Gastroesophageal sphincter (tissue), 4 donors: Measurements from ENCODE around the gene IFITM5. TPM values are rescaled to one million over a fixed set of nuclear protein-coding genes. Genes with fewer than 3 reads are reported as not detected.

Experiments
- ATAC-seq: fragments of 150-250 bp; one replicate; pipeline ENCODE4 v1.9.1; 2016; ENCODE audit warnings: mild to moderate bottlenecking, moderate library complexity
- H3K27ac ChIP-seq, 4 donors: fragments of 200-600 bp; sonication (generic) in 3 of 4; 1 replicate in 3 of 4; 2 replicates in 1 of 4; pipeline ENCODE4 v1.5.1; 2016 to 2019
- H3K27me3 ChIP-seq: fragments of 200-600 bp; sonication (generic); one replicate; pipeline ENCODE4 v1.5.1; 2019
- H3K36me3 ChIP-seq, 2 donors: fragments of 200-600 bp; sonication (generic); one replicate each; pipeline ENCODE4 v1.5.1; 2019; ENCODE audit warnings: control low read depth in 1 of 2
- H3K4me1 ChIP-seq, 3 donors: fragments of 200-600 bp; sonication (generic); 1 replicate in 2 of 3; 2 replicates in 1 of 3; pipeline ENCODE4 v1.5.1; 2016 to 2019; ENCODE audit warnings: control low read depth in 2 of 3
- H3K4me3 ChIP-seq, 2 donors: fragments of 200-600 bp; sonication (generic); one replicate each; pipeline ENCODE4 v1.5.1; 2019; ENCODE audit warnings: mild to moderate bottlenecking in 1 of 2, moderate library complexity in 1 of 2
- H3K9me3 ChIP-seq, 3 donors: fragments of 200-600 bp; sonication (generic); one replicate each; pipeline ENCODE4 v1.5.1; 2017 to 2019; ENCODE audit warnings: control low read depth in 2 of 3
- CTCF ChIP-seq, 4 experiments: fragments of 200-600 bp in 2 of 4; fragments of 450-650 bp in 2 of 4; sonication (generic) in 1 of 4; IDR thresholded peaks; one replicate each; pipeline ENCODE4 v1.5.1; 2017 to 2019; ENCODE audit warnings: antibody characterized with exemption in 4 of 4, mild to moderate bottlenecking in 2 of 4, moderate library complexity in 2 of 4
- EP300 ChIP-seq: sonication (generic); formaldehyde crosslinking; IDR thresholded peaks from one replicate; pipeline ENCODE4 v1.6.1; 2017; ENCODE audit warnings: antibody characterized with exemption, mild to moderate bottlenecking
- POLR2A ChIP-seq, 2 donors: fragments of 450-650 bp; IDR thresholded peaks; one replicate each; pipeline ENCODE4 v1.6.1; 2017; ENCODE audit warnings: antibody characterized with exemption in 2 of 2, mild to moderate bottlenecking in 2 of 2, moderate library complexity in 1 of 2
- POLR2AphosphoS5 ChIP-seq: sonication (generic); formaldehyde crosslinking; IDR thresholded peaks from one replicate; pipeline ENCODE4 v1.6.1; 2017; ENCODE audit warnings: antibody characterized with exemption
- WGBS, 2 donors: methylation state at CpG; one replicate each; pipeline ENCODE4 v1.1.5; 2018; ENCODE audit warnings: low coverage in 1 of 2; 5-methylcytosine and 5-hydroxymethylcytosine counted together
- total RNA-seq, 4 donors: library from RNA; depleted of rRNA; stranded (reverse); fragments of >200 nt; gene quantifications; one replicate each; pipeline ENCODE4 v1.1.0, GENCODE V29; 2016

The IFITM5 gene
- total RNA-seq, 4 donors from 2014 or later: not detected

- Histone ChIP-seq H3K4me3 (no peak overlapping the region), H3K36me3 (peaks cover 4 to 39% of the 10 kb centered on the region in 2 donors), H3K27ac (no peak overlapping the region), H3K4me1 (no peaks in the 10 kb centered on the region), H3K27me3 (peaks cover 15% of the 10 kb centered on the region), H3K9me3 (no peaks in the 10 kb centered on the region)
- WGBS, 2 donors: 50 to 67% methylated on average over 3 of the region's 3 CpGs
- TF ChIP-seq EP300 (no peak), POLR2A (IDR thresholded peaks at IDR 0.05) (no peak), POLR2AphosphoS5 (no peak), CTCF (IDR thresholded peaks at IDR 0.05) (no peak)
- no peak for ATAC-seq
These were observed 44.1 kb downstream of the IFITM5 start for GRCh38 chr11:255176-255575.

- H3K27me3 ChIP-seq: peaks cover 9% of the 10 kb centered on the region
- no peak overlapping the region for H3K27ac ChIP-seq
- no peaks in the 10 kb centered on the region for H3K9me3 ChIP-seq
- WGBS, 2 donors: 46 to 86% methylated on average over 1 to 3 of the region's 5 CpGs
- H3K4me3 ChIP-seq: no peak overlapping the region
- ATAC-seq: no peak
- H3K36me3 ChIP-seq: peaks cover 4 to 52% of the 10 kb centered on the region in 2 donors
- H3K4me1 ChIP-seq: no peaks in the 10 kb centered on the region
- TF ChIP-seq POLR2AphosphoS5 (no peak), EP300 (no peak), CTCF (IDR thresholded peaks at IDR 0.05) (no peak), POLR2A (IDR thresholded peaks at IDR 0.05) (no peak)
These were observed 45.4 kb downstream of the IFITM5 start for GRCh38 chr11:253886-254270.

- no peak for ATAC-seq
- H3K4me1 ChIP-seq: no peaks in the 10 kb centered on the region
- H3K36me3 ChIP-seq: peaks cover 4 to 57% of the 10 kb centered on the region in 2 donors
- no peak overlapping the region for H3K27ac ChIP-seq
- no peak for TF ChIP-seq POLR2A (IDR thresholded peaks at IDR 0.05)
- peaks cover 4% of the 10 kb centered on the region for H3K27me3 ChIP-seq
- no peak overlapping the region for H3K4me3 ChIP-seq
- no peaks in the 10 kb centered on the region for H3K9me3 ChIP-seq
- 54 to 61% methylated on average over 7 to 9 of the region's 13 CpGs for WGBS, 2 donors
These were observed 46.0 kb downstream of the IFITM5 start for GRCh38 chr11:253160-253885.

- Histone ChIP-seq H3K27ac (no peak overlapping the region), H3K9me3 (no peaks in the 10 kb centered on the region), H3K36me3 (peaks cover 4 to 64% of the 10 kb centered on the region in 2 donors), H3K4me3 (no peak overlapping the region), H3K27me3 (no peaks in the 10 kb centered on the region), H3K4me1 (no peaks in the 10 kb centered on the region)
- TF ChIP-seq CTCF (IDR thresholded peaks at IDR 0.05) (no peak), POLR2A (IDR thresholded peaks at IDR 0.05) (no peak), EP300 (no peak), POLR2AphosphoS5 (no peak)
- 83% methylated on average over 2 of the region's 8 CpGs; no CpG with 5 or more reads in 1 of the 2 donors for WGBS, 2 donors
- no peak for ATAC-seq
These were observed 46.7 kb downstream of the IFITM5 start for GRCh38 chr11:252666-253065.

GRCh38 chr11:251550-251949 is 47.8 kb downstream of the IFITM5 start:
- H3K4me3 ChIP-seq: no peak overlapping the region
- H3K4me1 ChIP-seq: no peaks in the 10 kb centered on the region
- no peak for TF ChIP-seq POLR2A (IDR thresholded peaks at IDR 0.05)
- TF ChIP-seq POLR2AphosphoS5: no peak
- TF ChIP-seq CTCF (IDR thresholded peaks at IDR 0.05): no peak
- TF ChIP-seq EP300: no peak
- WGBS, 2 donors: 53 to 78% methylated on average over 5 to 6 of the region's 10 CpGs
- H3K36me3 ChIP-seq: peaks cover 8 to 75% of the 10 kb centered on the region in 2 donors
- no peaks in the 10 kb centered on the region for H3K9me3 ChIP-seq
- no peaks in the 10 kb centered on the region for H3K27me3 ChIP-seq
- no peak overlapping the region for H3K27ac ChIP-seq
- ATAC-seq: no peak
